NCI-H146 treated with DMSO at 0.1 percent for 48 hours (cell line): ENCODE results near the gene SLC22A16.
"Not testable (repeated sequence)": the region's sequence is repeated elsewhere in the genome, so short reads cannot be mapped to it uniquely, and the experiment has no call there.

Experiments
- DNase-seq: peaks from one replicate; lab custom pipeline; 2025; ENCODE audit not compliant: unreplicated experiment; lab: John Stamatoyannopoulos, UW

SLC22A16 gene

DNA sequence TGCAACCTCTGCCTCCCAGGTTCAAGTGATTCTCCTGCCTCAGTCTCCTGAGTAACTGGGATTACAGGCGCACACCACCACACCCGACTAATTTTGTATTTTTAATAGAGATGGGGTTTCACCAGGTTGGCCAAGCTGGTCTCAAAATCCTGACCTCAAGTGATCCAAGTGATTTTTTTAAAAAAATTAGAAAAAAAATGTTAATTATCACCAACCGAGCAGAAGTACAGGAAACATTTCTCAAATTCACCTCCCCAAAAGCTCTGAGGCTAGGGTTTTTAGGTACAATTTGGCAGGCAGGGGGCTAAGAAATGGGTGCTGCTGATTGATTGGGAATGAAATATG, 14.9 kb upstream of the SLC22A16 start:
- DNase-seq, result no peak

DNA sequence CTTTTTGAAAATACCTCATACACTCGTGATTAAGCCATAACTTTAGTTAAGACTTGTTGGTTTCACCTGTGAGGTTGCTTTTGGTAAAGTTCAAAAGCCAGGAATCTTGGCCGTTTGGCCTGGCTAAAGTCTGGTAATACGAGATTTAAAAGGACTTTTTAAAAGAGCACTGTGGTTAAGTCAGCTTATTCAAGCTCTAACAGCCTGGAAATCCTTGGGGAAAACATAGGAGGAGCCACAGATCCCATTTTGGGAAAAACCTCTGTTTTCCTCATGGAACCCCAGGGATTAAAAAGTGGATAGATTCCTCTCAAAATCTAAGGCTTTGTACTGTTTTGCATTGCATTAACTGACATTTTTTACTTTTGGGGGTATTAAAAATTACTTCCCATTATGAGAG, 13.7 kb upstream of the SLC22A16 start:
- DNase-seq, result no peak

DNA sequence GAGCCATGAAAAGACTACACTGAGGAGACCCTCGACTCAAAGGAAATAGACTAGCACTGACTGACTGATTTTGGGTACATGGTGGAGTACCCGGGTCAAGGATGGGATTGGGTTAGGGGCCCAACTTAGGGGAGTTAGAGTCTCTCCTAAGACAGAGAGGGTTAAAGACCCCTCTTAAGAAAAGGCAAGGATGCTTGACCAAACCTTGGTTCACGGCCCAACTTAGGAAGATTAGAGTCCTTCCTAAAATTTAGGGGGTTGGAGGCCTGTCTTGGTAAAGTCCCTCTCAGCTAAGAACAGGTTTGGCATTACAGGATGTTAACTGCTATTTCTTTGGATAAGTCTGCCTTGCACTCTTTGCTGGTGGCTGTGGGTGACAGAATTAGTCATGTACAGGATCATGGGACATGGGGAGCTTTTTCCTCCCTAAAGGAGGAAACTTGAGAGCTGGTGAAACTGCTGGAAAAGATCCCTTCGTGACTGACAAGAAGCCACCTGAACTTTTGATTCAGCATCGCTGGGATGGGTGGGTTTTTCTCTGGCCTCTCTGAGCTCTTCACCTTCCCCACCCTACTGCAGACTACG, 12.3 kb upstream of the SLC22A16 start:
- DNase-seq, result no peak

DNA sequence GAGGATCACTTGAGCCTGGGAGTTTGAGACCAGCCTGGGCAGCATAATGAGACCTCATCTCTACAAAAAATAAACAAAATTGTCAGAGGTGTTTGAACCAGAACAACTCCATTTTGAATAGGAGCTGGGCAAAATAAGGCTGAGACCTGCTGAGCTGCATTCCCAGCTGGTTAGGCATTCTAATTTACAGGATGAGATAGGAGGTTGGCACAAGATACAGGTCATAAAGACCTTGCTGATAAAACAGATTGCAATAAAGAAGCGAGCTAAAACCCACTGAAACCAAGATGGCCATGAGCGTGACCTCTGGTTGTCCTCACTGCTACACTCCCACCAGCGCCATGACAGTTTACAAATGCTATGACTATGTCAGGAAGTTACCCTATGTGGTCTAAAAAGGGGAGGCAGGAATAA, 11.6 kb upstream of the SLC22A16 start:
- DNase-seq, result not testable (repeated sequence)

DNA sequence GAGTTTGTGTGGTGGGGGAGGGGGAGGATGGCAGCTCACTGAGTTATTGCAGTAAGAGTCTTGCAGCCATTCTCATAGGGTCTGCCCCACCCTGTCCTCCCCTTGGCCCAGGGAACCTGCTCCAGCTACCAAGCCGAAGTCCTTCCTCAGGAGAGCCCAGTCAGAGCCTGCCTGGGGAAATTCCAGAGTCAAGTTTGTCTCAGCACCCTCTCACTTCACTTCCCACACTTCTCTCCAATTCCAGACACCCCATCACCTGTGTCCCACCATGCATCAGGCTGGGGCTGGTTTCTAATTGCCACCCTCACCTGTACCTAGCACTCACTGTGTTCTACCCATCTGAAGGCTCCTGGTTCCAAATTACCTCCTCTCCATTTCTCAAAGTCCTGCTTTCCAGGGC, 10.3 kb upstream of the SLC22A16 start:
- no peak for DNase-seq

DNA sequence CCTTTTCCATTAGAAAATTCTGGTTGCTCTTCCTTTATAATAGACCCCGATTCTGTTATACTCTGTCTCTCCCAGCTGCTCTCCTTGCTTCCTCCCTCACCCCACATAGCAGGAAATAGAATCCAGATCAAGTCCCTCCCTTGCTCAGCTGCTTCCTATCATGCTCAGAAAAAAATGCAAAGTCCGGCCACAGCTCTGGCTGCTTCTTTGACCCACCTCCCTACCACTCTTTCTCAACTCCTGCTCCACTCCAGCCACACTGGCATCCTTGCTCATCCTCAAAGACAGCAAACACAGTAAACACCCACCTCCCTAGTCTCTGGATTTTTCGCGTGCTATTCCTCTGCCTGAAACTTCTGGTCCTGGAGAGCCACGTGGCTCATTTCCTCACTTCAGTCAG, 9.1 kb upstream of the SLC22A16 start:
- DNase-seq, result no peak

DNA sequence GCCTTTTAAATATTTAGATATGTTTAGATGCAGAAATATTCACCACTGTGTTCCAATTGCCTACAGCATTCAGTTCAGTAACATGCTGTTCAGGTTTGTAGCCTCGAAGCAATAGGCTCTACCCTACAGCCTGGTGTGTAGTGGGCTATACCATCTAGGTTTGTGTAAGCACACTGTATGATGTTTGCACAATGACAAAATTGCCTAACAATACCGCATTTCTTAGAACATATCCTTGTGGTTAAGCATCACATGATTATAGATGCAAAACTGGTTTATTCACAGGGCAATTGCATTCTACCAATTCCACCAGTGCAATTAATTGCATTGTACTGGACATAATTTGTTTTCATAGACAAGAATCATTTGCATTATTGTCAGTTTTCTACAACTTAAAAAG, 7.9 kb upstream of the SLC22A16 start:
- DNase-seq, result no peak

DNA sequence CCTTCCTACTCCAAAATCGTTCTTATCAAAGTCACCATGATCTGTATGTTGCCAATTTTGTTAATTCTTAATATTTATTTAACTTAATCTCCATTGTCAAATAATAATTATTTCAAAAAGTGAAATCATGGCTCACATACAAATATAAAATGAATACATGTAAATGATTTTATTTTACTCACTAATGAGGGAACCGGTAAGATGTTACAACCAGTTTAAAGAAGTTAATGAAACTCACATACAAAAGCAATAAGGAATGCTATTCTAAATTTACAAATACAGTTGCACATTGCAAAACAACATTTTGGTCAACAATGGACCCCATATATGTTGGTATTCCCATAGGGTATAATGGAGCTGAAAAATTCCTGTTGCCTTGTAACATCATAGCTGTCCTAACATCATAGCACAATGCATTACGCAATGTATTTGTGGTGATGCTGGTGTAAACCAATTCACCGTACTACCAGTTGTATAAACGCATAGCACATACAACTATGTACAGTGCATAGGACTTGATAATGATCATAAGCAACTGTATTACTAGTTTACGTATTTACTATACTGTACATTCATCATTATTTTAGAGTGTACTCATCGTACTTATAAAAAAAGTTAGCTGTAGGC, 6.5 kb upstream of the SLC22A16 start:
- no peak for DNase-seq

DNA sequence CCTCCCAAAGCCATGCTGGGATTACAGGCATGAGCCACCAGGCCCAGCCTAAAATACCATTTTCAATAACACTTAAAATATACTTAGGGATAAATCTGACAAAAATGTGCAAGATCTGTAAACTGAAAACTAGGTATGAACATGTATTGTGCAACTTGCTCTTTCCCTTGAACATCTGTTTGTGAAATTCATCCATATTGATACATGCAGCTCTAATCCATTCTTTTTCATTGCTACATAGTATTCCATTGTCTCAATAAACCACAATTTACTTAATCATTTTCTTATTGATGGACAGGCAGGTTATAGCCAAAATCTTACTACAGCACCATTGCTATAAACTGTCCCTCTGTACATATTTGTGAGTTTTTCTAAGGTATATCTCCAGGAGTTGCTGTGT, 4.7 kb upstream of the SLC22A16 start:
- no peak for DNase-seq

DNA sequence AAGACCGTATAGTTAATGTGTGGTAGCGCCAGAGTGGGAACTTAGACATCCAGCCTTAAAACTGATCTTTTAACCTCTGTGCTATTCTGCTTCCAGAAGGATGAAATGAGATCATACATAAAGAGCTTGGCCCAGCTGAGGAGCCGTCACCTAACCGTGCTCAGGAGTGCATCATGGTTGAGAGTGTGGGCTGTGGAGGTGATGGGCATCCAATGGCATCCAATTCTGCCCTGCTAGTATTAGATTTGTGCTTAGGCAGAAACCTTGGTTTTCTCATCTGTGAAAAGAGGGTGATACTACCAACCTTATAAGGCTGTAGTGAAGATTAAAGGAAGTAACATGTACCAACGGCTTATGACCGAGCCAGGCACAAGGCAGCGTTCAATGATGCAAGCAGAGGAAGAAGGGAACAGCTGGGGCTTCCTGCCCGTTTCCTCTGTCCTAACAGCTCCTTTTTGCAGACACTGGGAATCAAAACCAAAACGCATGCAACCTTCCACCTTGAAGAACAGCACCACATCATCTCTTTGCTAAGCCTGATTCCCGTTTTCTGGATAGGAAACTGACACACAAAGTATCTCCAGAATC, 1.3 kb downstream of the SLC22A16 start:
- DNase-seq, result no peak

DNA sequence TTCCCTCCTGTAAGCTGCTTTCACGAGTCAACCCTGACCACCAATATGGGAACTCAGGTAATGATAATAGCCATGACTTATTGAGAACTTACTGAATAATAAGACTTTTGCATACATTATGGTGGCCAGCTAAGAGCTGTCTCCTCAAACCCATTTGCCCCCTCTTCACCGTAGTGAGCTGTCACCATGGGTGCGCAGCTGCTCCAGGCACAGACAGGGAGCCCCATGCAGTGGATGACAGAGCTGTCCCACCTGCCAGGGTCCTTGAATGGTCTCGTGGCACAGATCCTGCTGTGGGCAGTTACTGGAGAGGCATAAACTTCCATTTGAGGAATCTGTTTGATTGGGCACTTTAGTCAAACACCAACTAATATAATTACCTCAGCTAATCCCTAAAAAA, 1.9 kb downstream of the SLC22A16 start:
- no peak for DNase-seq

DNA sequence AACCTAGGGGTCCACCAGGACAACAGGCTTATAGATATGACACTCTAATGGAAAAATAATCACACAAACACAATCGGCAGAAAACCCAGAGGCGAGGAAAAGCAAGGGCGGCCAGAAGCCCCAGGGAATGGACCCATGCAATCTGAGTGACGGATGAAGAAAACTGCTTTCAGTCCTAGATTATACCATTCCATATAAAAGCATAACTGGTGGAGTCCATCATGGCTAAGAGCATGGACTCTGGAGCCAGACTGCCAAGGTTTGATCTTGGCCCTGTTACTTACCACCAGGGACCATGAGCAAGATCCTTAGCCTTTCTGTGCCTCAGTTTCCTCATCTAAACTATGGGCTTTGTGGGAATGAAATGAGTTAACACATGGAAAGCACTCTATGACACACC, 3.7 kb downstream of the SLC22A16 start:
- DNase-seq, result no peak

DNA sequence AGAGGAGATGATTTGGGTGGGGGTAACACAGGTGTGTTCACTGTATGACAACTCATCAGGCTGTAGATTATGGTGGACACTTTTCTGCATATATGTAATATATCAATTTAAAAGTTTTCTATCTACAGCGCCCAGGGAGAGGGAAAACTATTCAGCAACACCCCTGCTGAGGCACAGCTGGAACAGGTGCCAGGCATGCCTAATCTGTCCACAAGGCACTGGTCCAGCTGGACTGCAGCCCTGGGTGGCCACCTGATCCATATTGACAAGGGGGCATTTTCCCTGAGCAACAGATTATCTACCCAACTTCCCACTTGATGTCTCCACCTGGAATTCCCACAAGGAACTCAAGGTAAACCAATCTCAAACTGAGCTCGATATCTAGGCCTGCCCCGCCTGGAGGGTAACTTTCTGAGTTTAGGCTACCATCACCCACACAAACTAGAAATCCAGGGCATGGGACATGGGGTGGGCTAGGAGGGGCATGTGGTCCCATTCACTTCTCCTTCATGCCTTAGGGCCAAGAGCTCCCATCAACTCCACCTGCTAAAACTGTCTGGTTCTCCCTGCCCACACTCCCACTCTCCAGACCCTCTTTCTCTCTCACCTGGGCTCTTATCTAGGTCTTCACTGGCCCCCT, 4.6 kb downstream of the SLC22A16 start:
- no peak for DNase-seq

DNA sequence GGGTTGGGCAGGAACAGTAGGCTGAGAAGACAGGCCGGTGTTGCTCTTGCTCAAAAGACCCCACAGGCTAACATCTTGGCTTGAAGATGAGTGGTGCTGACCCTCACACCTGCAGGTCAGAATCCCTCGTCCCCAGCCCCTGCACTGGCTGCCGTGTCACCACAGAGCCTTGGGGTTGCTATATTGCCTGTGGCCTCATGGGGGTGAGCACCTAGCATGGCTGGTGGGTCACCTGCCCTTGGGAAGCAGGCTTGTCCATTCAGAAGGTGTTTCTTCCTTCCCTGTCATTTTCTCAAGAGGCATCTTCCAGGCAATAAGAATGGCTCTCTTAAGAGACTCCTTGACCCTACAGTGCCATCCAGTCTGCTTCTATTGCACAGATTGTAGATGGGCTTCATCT, 7.7 kb downstream of the SLC22A16 start:
- no peak for DNase-seq

DNA sequence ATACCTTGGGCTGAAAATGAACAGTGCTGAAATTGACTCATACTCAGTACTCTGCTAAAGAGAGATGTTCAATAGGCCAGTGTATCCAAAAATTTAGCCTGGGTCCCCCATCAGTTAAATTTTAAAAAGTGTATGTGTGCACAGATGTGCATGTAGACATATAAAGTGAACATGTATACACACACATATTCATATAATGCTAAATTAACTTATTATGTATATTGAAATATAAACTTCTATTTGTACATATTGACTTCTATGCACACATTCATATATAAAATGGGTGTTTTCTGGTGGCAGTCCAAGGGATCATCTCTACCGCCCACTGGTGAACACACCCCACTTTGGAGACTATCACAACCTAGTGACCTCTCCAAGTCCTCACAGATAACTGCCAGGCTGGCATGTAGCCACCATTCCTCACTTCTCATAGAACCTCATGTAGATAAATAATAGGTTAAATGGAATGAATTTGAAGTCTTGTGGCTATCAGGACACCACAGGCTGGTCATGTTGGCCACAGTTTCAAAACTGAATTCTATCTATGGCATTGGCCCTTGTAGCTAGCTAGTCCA, 8.8 kb downstream of the SLC22A16 start:
- no peak for DNase-seq

DNA sequence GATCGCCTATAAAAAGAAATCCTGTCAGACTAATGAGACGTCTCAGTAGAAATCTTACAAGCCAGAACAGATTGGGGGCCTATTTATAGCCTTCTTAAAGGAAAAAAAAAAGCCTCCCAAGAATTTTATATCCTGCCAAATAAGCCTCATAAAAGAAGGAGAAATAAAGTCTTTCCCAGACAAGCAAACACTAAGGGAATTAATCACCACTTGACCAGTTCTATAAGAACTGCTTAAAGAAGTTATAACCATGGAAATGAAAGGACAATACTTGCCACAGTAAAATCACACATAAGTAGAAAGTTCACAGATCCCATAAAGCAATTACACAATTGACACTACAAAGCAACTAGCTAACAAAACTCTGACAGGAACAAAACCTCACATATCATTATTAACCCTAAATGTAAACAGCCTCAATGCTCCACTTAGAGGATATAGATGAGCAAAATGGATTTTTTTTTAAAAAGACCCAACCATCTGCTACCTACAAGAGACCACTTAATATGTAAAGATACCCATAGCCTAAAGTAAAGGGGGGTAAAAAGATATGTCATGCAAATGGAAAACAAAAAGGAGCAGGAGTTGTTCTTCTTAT, 13.4 kb downstream of the SLC22A16 start:
- no peak for DNase-seq

DNA sequence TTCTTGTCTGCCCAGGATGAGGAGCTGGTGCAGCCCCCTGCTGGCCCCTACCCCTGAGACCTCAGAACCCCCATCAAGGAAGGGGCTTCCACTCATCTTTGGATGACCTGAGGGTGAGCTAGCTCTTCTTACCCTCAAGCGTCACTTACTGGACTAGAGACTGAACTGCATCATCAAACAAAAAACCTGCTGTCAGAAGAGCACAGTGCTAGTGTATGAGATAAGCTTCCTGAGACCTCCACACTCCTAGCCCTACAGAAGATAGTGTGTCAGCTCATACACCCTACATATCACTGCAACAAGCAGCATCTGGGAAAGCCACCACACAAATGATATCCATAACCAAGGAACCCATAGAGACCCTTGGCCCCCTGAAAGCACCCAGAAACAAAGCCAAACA, 15.0 kb downstream of the SLC22A16 start:
- DNase-seq, result no peak

DNA sequence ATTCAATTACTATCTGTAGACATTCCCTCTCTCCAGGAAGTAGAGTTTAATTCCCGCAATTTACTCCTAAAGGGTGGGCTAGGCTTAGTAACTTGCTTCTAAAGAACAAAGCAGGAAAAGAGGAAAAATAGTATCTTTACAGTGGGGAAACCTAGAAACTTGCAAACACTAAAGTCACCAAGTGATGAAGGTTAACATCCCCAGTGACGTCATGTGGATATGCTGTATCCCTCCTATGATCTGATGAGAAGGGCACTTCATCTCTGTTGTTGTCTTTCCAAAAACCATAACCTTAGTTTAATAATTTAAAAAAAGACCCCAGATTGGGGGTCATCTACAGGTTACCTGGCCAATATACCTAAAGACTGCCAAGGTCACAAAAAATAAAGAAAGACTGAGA, 17.3 kb downstream of the SLC22A16 start:
- DNase-seq, result no peak

DNA sequence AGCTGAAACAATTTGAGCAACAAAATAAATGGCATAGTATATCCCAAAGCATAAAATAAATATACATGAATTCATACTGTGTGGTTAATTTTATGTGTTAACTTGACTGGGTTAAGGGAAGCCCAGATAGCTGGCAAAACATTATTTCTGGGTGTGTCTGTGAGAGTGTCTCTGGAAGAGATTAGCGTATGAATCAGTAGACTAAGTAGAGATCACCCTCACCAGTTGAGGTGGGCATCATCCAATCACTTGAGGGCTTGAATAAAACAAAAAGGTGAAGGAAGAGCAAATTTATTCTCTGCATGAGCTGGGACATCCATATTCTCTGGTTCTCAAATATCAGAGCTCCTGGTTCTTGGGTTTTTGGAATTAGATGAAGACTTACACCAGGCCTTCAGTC, 17.9 kb downstream of the SLC22A16 start:
- DNase-seq, result no peak

DNA sequence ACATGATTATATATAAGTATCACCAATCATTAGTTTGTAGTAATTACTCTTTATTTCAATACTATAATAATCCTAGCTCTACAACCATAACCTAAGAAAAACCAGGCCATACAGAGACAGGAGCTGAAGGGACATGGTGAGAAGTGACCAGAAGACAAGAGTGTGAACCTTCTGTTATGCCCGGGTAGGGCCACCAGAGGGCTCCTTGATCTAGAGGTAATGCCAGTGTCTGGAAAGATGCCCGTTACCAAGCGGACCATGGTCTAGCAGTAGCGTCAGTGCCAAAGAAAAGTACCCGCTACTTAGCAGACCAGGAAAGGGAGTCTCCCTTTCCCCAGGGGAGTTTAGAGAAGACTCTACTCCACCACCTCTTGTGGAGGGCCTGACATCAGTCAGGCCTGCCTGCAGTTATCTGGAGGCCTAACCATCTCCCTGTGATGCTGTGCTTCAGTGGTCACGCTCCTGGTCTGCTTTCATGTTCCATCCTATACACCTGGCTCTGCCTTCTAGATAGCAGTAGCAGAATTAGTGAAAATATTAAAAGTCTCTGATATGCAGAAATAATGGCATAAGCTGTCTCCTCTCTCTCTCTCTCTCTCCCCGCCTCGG, 18.7 kb downstream of the SLC22A16 start:
- DNase-seq, result not testable (repeated sequence)

DNA sequence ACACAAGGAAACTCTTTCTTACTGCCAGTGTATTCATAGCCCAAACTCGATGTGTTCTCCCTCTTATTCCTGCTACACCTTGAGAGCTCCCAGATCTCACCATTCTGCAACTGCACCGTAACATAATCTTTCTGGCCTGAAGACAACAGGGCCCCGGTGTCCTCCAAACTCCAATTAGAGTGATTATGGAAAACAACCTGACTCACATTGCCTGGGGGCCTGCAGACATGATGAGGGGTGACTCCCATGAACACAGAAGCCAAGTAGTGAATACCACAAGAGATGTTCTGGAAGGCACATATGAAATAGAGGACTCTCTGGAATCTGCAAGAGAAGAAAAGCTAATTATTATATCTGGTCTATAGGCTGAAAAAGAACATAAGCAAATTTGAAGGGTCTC, 19.7 kb downstream of the SLC22A16 start:
- no peak for DNase-seq
